T-helper 22 cell (primary cell): Measurements from ENCODE around the gene TMC1.

Experiments used
- DNase-seq: peaks from one replicate; pipeline ENCODE4 v3.0.0-alpha.2; 2020; ENCODE audit warnings: low read depth

TMC1 gene

GRCh38 chr9:72680593-72681282, 159.3 kb downstream of the TMC1 start:
- no peak for DNase-seq

GRCh38 chr9:72681283-72681630, 159.8 kb downstream of the TMC1 start:
- no peak for DNase-seq

GRCh38 chr9:72684615-72685014, 163.2 kb downstream of the TMC1 start:
- DNase-seq, result no peak

GRCh38 chr9:72685911-72686310, 164.5 kb downstream of the TMC1 start:
- DNase-seq, result no peak

GRCh38 chr9:72687331-72687730, 165.9 kb downstream of the TMC1 start:
- DNase-seq, result no peak

GRCh38 chr9:72691671-72692070, 170.3 kb downstream of the TMC1 start:
- no peak for DNase-seq

- DNase-seq, result no peak
Measured at GRCh38 chr9:72695365-72695764, 174.0 kb downstream of the TMC1 start.

- DNase-seq, result no peak
Measured at GRCh38 chr9:72696511-72696910, 175.1 kb downstream of the TMC1 start.

GRCh38 chr9:72701510-72701909, 180.1 kb downstream of the TMC1 start:
- no peak for DNase-seq

GRCh38 chr9:72703574-72703973, 182.2 kb downstream of the TMC1 start:
- DNase-seq, result no peak

GRCh38 chr9:72704688-72705375, 183.4 kb downstream of the TMC1 start:
- DNase-seq, result no peak

- no peak for DNase-seq
Measured at GRCh38 chr9:72718503-72718902, 197.1 kb downstream of the TMC1 start.

- no peak for DNase-seq
Measured at GRCh38 chr9:72721067-72721466, 199.7 kb downstream of the TMC1 start.

- no peak for DNase-seq
Measured at GRCh38 chr9:72726947-72727346, 205.5 kb downstream of the TMC1 start.

- no peak for DNase-seq
Measured at GRCh38 chr9:72728031-72728770, 206.8 kb downstream of the TMC1 start.

- no peak for DNase-seq
Measured at GRCh38 chr9:72733895-72734294, 212.5 kb downstream of the TMC1 start.

GRCh38 chr9:72734631-72735030, 213.2 kb downstream of the TMC1 start:
- no peak for DNase-seq

GRCh38 chr9:72743836-72744235, 222.4 kb downstream of the TMC1 start:
- DNase-seq, result no peak

- DNase-seq, result no peak
Measured at GRCh38 chr9:72749276-72749675, 227.9 kb downstream of the TMC1 start.

GRCh38 chr9:72751541-72751940, 230.1 kb downstream of the TMC1 start:
- DNase-seq, result no peak

GRCh38 chr9:72753266-72753893, 232.0 kb downstream of the TMC1 start:
- DNase-seq, result no peak

GRCh38 chr9:72755836-72756235, 234.4 kb downstream of the TMC1 start:
- no peak for DNase-seq

GRCh38 chr9:72758944-72759343, 237.5 kb downstream of the TMC1 start:
- no peak for DNase-seq
